ENCODE results near the gene UQCRC2. TPM values are rescaled to one million over a fixed set of nuclear protein-coding genes. Genes with fewer than 3 reads are reported as not detected.

Gene UQCRC2
- polyA plus RNA-seq, 1 donor (not counting 4 experiments of a cell fraction or from before 2014, with no cell fraction given) = 255 TPM

GRCh38 chr16:21985524-21985923, 32.4 kb downstream of the UQCRC2 start:
- Histone ChIP-seq H3K4me1 (ENCODE audit: control insufficient read depth, extremely low read depth, insufficient read depth, low read length) (no peaks in the 10 kb centered on the region), H3K4me3 (ENCODE audit: control insufficient read depth in 2 of 3, extremely low read depth in 1 of 3, insufficient read depth in 2 of 3, low read depth in 1 of 3, low read length in 3 of 3) (no peak overlapping the region), H3K9me3 (ENCODE audit: control insufficient read depth, low read depth, low read length) (no peaks in the 10 kb centered on the region), H3K9ac (ENCODE audit: control insufficient read depth, extremely low read depth, insufficient read depth, low read length) (no peak overlapping the region), H3K27me3 (ENCODE audit: control insufficient read depth, extremely low read depth, insufficient read depth, low read length) (no peaks in the 10 kb centered on the region), H3K9me1 (ENCODE audit: control insufficient read depth, extremely low read depth, insufficient read depth, low read length) (no peaks in the 10 kb centered on the region), H3K27ac (ENCODE audit: control insufficient read depth, insufficient read depth, low read length) (no peak overlapping the region), H3K4me2 (ENCODE audit: control insufficient read depth, extremely low read depth, insufficient read depth, low read depth, low read length) (no peak overlapping the region), H3K36me3 (ENCODE audit: control insufficient read depth in 2 of 2, extremely low read depth in 1 of 2, insufficient read depth in 2 of 2, low read length in 2 of 2) (peaks cover 4 to 11% of the 10 kb centered on the region in 2 experiments), H4K20me1 (ENCODE audit: control insufficient read depth, extremely low read depth, insufficient read depth, low read length) (no peaks in the 10 kb centered on the region), H3K79me2 (ENCODE audit: control insufficient read depth, insufficient read depth, low read length) (no peaks in the 10 kb centered on the region), H2AFZ (ENCODE audit: control insufficient read depth, low read length) (no peak overlapping the region)
- no peak for FAIRE-seq
- no peak for TF ChIP-seq CTCF (optimal IDR thresholded peaks at IDR 0.05 in 1 of 3, IDR thresholded peaks at IDR 0.05 in 1 of 3, conservative IDR thresholded peaks at IDR 0.05 in 1 of 3; ENCODE audit: extremely low read depth in 1 of 3, insufficient read depth in 2 of 3, low read length in 3 of 3)
- no peak for DNase-seq (ENCODE audit: low read depth, low spot score)
- dilution Hi-C loops (cut with MboI; ENCODE audit: extremely low pct_ligation_motif_present, low sequenced_read_pairs) = no loop called here

GRCh38 chr16:21986692-21987246, 33.6 kb downstream of the UQCRC2 start:
- Histone ChIP-seq H2AFZ (ENCODE audit: control insufficient read depth, low read length) (no peak overlapping the region), H3K36me3 (ENCODE audit: control insufficient read depth in 2 of 2, extremely low read depth in 1 of 2, insufficient read depth in 2 of 2, low read length in 2 of 2) (peaks cover 4 to 8% of the 10 kb centered on the region in 2 experiments), H3K79me2 (ENCODE audit: control insufficient read depth, insufficient read depth, low read length) (no peaks in the 10 kb centered on the region), H3K4me3 (ENCODE audit: control insufficient read depth in 2 of 3, extremely low read depth in 1 of 3, insufficient read depth in 2 of 3, low read depth in 1 of 3, low read length in 3 of 3) (no peak overlapping the region), H3K9me3 (ENCODE audit: control insufficient read depth, low read depth, low read length) (no peaks in the 10 kb centered on the region), H3K4me2 (ENCODE audit: control insufficient read depth, extremely low read depth, insufficient read depth, low read depth, low read length) (no peak overlapping the region), H3K27ac (ENCODE audit: control insufficient read depth, insufficient read depth, low read length) (no peak overlapping the region), H3K9me1 (ENCODE audit: control insufficient read depth, extremely low read depth, insufficient read depth, low read length) (no peaks in the 10 kb centered on the region), H3K4me1 (ENCODE audit: control insufficient read depth, extremely low read depth, insufficient read depth, low read length) (no peaks in the 10 kb centered on the region), H4K20me1 (ENCODE audit: control insufficient read depth, extremely low read depth, insufficient read depth, low read length) (no peaks in the 10 kb centered on the region), H3K27me3 (ENCODE audit: control insufficient read depth, extremely low read depth, insufficient read depth, low read length) (no peaks in the 10 kb centered on the region), H3K9ac (ENCODE audit: control insufficient read depth, extremely low read depth, insufficient read depth, low read length) (no peak overlapping the region)
- TF ChIP-seq CTCF (optimal IDR thresholded peaks at IDR 0.05 in 1 of 3, IDR thresholded peaks at IDR 0.05 in 1 of 3, conservative IDR thresholded peaks at IDR 0.05 in 1 of 3; ENCODE audit: extremely low read depth in 1 of 3, insufficient read depth in 2 of 3, low read length in 3 of 3) = no peak
- no peak for TF ChIP-seq EZH2 (IDR thresholded peaks at IDR 0.05; ENCODE audit: low read length)
- dilution Hi-C loops (cut with MboI; ENCODE audit: extremely low pct_ligation_motif_present, low sequenced_read_pairs) = no loop called here
- FAIRE-seq = no peak
- DNase-seq (ENCODE audit: low read depth, low spot score) = no peak
